Measurements from ENCODE around the gene USP17L15. TPM values are rescaled to one million over a fixed set of nuclear protein-coding genes. Genes with fewer than 3 reads are reported as not detected.

The USP17L15 gene, protein sequence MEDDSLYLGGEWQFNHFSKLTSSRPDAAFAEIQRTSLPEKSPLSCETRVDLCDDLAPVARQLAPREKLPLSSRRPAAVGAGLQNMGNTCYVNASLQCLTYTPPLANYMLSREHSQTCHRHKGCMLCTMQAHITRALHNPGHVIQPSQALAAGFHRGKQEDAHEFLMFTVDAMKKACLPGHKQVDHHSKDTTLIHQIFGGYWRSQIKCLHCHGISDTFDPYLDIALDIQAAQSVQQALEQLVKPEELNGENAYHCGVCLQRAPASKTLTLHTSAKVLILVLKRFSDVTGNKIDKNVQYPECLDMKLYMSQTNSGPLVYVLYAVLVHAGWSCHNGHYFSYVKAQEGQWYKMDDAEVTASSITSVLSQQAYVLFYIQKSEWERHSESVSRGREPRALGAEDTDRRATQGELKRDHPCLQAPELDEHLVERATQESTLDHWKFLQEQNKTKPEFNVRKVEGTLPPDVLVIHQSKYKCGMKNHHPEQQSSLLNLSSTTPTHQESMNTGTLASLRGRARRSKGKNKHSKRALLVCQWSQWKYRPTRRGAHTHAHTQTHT
- total RNA-seq = not detected

DNA sequence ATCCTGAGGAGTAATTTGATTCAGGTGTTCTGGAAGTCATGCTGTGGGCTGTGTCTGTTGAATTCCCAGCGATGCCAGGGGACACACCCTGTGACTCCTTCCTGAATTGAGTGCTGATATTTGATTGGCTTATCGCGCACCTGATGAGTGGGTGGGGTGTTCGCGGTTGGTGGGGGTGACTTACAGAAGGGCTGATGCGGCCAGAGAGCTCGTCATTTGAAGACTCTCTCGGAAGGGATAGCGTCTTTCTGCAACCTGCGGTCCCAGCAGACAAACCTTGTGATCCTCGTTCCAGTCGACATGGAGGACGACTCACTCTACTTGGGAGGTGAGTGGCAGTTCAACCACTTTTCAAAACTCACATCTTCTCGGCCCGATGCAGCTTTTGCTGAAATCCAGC lies at the start of gene USP17L15:
Gene USP17L15, plus strand, starts transcription at position 301 of the 400 bp plus-strand sequence. Its CDS starts 0 bp downstream, at position 301.

DNA sequence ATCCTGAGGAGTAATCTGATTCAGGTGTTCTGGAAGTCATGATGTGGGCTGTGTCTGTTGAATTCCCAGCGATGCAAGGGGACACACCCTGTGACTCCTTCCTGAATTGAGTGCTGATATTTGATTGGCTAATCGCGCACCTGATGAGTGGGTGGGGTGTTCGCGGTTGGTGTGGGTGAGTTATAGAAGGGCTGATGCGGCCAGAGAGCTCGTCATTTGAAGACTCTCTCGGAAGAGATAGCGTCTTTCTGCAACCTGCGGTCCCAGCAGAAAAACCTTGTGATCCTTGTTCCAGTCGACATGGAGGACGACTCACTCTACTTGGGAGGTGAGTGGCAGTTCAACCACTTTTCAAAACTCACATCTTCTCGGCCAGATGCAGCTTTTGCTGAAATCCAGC lies 23.8 kb upstream of the USP17L15 start, which contains the start of gene USP17L10:
Gene USP17L10, plus strand, starts transcription at position 301 of the 400 bp plus-strand sequence. Its CDS starts 0 bp downstream, at position 301.

DNA sequence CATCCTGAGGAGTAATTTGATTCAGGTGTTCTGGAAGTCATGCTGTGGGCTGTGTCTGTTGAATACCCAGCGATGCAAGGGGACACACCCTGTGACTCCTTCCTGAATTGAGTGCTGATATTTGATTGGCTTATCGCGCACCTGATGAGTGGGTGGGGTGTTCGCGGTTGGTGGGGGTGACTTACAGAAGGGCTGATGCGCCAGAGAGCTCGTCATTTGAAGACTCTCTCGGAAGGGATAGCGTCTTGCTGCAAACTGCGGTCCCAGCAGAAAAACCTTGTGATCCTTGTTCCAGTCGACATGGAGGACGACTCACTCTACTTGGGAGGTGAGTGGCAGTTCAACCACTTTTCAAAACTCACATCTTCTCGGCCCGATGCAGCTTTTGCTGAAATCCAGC lies 19.1 kb upstream of the USP17L15 start, which contains the start of gene USP17L11:
Gene USP17L11, plus strand, starts transcription at position 301 of the 400 bp plus-strand sequence. Its CDS starts 0 bp downstream, at position 301.

DNA sequence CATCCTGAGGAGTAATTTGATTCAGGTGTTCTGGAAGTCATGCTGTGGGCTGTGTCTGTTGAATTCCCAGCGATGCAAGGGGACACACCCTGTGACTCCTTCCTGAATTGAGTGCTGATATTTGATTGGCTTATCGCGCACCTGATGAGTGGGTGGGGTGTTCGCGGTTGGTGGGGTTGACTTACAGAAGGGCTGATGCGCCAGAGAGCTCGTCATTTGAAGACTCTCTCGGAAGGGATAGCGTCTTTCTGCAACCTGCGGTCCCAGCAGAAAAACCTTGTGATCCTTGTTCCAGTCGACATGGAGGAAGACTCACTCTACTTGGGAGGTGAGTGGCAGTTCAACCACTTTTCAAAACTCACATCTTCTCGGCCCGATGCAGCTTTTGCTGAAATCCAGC lies 14.3 kb upstream of the USP17L15 start, which contains the start of gene USP17L12:
Gene USP17L12, plus strand, starts transcription at position 301 of the 400 bp plus-strand sequence. Its CDS starts 0 bp downstream, at position 301.

DNA sequence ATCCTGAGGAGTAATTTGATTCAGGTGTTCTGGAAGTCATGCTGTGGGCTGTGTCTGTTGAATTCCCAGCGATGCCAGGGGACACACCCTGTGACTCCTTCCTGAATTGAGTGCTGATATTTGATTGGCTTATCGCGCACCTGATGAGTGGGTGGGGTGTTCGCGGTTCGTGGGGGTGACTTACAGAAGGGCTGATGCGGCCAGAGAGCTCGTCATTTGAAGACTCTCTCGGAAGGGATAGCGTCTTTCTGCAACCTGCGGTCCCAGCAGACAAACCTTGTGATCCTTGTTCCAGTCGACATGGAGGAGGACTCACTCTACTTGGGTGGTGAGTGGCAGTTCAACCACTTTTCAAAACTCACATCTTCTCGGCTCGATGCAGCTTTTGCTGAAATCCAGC lies 9.6 kb upstream of the USP17L15 start, which contains the start of gene USP17L13:
Gene USP17L13, plus strand, starts transcription at position 301 of the 400 bp plus-strand sequence. Its CDS starts 0 bp downstream, at position 301.

DNA sequence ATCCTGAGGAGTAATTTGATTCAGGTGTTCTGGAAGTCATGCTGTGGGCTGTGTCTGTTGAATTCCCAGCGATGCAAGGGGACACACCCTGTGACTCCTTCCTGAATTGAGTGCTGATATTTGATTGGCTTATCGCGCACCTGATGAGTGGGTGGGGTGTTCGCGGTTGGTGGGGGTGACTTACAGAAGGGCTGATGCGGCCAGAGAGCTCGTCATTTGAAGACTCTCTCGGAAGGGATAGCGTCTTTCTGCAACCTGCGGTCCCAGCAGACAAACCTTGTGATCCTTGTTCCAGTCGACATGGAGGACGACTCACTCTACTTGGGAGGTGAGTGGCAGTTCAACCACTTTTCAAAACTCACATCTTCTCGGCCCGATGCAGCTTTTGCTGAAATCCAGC lies 9.4 kb downstream of the USP17L15 start, which contains the start of gene USP17L17:
Gene USP17L17, plus strand, starts transcription at position 301 of the 400 bp plus-strand sequence. Its CDS starts 0 bp downstream, at position 301.

DNA sequence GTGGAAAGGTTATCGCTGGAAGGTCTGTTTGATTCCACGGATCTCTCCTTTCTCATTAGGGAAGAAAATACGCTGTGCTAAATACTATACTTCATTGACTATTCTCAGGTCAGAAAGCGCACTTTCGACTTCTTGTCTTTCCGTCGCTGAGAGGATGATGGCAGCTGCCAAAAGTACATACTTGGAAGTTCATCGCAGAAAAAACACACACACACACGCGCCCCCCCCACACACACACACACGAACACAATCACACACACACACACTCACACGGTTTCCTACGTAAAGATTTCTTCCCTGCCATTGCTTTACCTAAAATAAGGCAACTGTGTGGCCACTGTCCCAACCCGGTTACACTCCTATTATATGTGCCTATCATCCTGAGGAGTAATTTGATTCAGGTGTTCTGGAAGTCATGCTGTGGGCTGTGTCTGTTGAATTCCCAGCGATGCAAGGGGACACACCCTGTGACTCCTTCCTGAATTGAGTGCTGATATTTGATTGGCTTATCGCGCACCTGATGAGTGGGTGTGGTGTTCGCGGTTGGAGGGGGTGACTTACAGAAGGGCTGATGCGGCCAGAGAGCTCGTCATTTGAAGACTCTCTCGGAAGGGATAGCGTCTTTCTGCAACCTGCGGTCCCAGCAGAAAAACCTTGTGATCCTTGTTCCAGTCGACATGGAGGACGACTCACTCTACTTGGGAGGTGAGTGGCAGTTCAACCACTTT lies 13.9 kb downstream of the USP17L15 start, which contains the start of gene USP17L18:
Gene USP17L18, plus strand, starts transcription at position 678 of the 728 bp plus-strand sequence. Its CDS starts 0 bp downstream, at position 678.

DNA sequence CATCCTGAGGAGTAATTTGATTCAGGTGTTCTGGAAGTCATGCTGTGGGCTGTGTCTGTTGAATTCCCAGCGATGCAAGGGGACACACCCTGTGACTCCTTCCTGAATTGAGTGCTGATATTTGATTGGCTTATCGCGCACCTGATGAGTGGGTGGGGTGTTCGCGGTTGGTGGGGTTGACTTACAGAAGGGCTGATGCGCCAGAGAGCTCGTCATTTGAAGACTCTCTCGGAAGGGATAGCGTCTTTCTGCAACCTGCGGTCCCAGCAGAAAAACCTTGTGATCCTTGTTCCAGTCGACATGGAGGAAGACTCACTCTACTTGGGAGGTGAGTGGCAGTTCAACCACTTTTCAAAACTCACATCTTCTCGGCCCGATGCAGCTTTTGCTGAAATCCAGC lies 18.9 kb downstream of the USP17L15 start, which contains the start of gene USP17L19:
Gene USP17L19, plus strand, starts transcription at position 301 of the 400 bp plus-strand sequence. Its CDS starts 0 bp downstream, at position 301.

DNA sequence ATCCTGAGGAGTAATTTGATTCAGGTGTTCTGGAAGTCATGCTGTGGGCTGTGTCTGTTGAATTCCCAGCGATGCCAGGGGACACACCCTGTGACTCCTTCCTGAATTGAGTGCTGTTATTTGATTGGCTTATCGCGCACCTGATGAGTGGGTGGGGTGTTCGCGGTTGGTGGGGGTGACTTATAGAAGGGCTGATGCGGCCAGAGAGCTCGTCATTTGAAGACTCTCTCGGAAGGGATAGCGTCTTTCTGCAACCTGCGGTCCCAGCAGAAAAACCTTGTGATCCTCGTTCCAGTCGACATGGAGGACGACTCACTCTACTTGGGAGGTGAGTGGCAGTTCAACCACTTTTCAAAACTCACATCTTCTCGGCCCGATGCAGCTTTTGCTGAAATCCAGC lies 23.6 kb downstream of the USP17L15 start, which contains the start of gene USP17L20:
Gene USP17L20, plus strand, starts transcription at position 301 of the 400 bp plus-strand sequence. Its CDS starts 0 bp downstream, at position 301.

DNA sequence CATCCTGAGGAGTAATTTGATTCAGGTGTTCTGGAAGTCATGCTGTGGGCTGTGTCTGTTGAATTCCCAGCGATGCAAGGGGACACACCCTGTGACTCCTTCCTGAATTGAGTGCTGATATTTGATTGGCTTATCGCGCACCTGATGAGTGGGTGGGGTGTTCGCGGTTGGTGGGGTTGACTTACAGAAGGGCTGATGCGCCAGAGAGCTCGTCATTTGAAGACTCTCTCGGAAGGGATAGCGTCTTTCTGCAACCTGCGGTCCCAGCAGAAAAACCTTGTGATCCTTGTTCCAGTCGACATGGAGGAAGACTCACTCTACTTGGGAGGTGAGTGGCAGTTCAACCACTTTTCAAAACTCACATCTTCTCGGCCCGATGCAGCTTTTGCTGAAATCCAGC lies 28.4 kb downstream of the USP17L15 start, which contains the start of gene USP17L21:
Gene USP17L21, plus strand, starts transcription at position 301 of the 400 bp plus-strand sequence. Its CDS starts 0 bp downstream, at position 301.

DNA sequence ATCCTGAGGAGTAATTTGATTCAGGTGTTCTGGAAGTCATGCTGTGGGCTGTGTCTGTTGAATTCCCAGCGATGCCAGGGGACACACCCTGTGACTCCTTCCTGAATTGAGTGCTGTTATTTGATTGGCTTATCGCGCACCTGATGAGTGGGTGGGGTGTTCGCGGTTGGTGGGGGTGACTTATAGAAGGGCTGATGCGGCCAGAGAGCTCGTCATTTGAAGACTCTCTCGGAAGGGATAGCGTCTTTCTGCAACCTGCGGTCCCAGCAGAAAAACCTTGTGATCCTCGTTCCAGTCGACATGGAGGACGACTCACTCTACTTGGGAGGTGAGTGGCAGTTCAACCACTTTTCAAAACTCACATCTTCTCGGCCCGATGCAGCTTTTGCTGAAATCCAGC lies 33.1 kb downstream of the USP17L15 start, which contains the start of gene USP17L22:
Gene USP17L22, plus strand, starts transcription at position 301 of the 400 bp plus-strand sequence. Its CDS starts 0 bp downstream, at position 301.

Other genes with a start within 250 kb of the USP17L15 start
- not detected for gene FAM90A26, start 64.0 kb upstream of the USP17L15 start, total RNA-seq
- not detected for gene USP17L10, start 23.7 kb upstream of the USP17L15 start, total RNA-seq
- not detected for gene USP17L11, start 19.0 kb upstream of the USP17L15 start, total RNA-seq
- gene USP17L12, start 14.2 kb upstream of the USP17L15 start, total RNA-seq = not detected
- not detected for gene USP17L13, start 9.5 kb upstream of the USP17L15 start, total RNA-seq
- gene USP17L17, start 9.5 kb downstream of the USP17L15 start, total RNA-seq = not detected
- gene USP17L18, start 14.2 kb downstream of the USP17L15 start, total RNA-seq = not detected
- not detected for gene USP17L19, start 19.0 kb downstream of the USP17L15 start, total RNA-seq
- gene USP17L20, start 23.7 kb downstream of the USP17L15 start, total RNA-seq = not detected
- gene USP17L21, start 28.5 kb downstream of the USP17L15 start, total RNA-seq = not detected
- not detected for gene USP17L22, start 33.2 kb downstream of the USP17L15 start, total RNA-seq
- not detected for gene USP17L24, start 90.8 kb downstream of the USP17L15 start, total RNA-seq
- gene USP17L25, start 95.5 kb downstream of the USP17L15 start, total RNA-seq = not detected
- not detected for gene USP17L26, start 100.3 kb downstream of the USP17L15 start, total RNA-seq
- gene USP17L5, start 105.0 kb downstream of the USP17L15 start, total RNA-seq = not detected
- gene USP17L27, start 109.8 kb downstream of the USP17L15 start, total RNA-seq = not detected
- not detected for gene USP17L28, start 114.5 kb downstream of the USP17L15 start, total RNA-seq
- not detected for gene USP17L29, start 119.3 kb downstream of the USP17L15 start, total RNA-seq
- gene USP17L30, start 128.7 kb downstream of the USP17L15 start, total RNA-seq = not detected
- gene DEFB131A, start 210.0 kb downstream of the USP17L15 start, total RNA-seq = not detected

Data from melanocyte of skin (primary cell).